GM12891 (cell line): ENCODE results near the gene GRM4.

Experiments used
- DNase-seq: peaks from one replicate; pipeline ENCODE4 v3.0.0; 2011; ENCODE audit warnings: low spot score; ENCODE audit not compliant: insufficient read length
- FAIRE-seq: peaks from 2 replicates; lab custom pipeline; 2011; peaks lifted over from hg19 to GRCh38; lab: Jason Lieb, UNC
- PAX5 ChIP-seq: IDR thresholded peaks from 2 replicates; pipeline ENCODE4 v1.6.1; 2011; ENCODE audit warnings: low read length, moderate library complexity, mild to moderate bottlenecking; ENCODE audit not compliant: insufficient read depth, severe bottlenecking
- POLR2A ChIP-seq: IDR thresholded peaks from 2 replicates; pipeline ENCODE4 v1.6.1; 2011; ENCODE audit warnings: low read depth, low read length, control low read depth
- POLR2AphosphoS5 ChIP-seq: IDR thresholded peaks from 2 replicates; pipeline ENCODE4 v1.6.1; 2011; ENCODE audit warnings: low read depth, low read length, control low read depth
- POU2F2 ChIP-seq: IDR thresholded peaks from 2 replicates; pipeline ENCODE4 v1.6.1; 2011; ENCODE audit warnings: low read depth, mild to moderate bottlenecking, control low read depth, low read length, moderate library complexity
- SPI1 ChIP-seq: IDR thresholded peaks from 2 replicates; pipeline ENCODE4 v1.6.1; 2011; ENCODE audit warnings: low read depth, low read length, control low read depth
- TAF1 ChIP-seq: IDR thresholded peaks from 2 replicates; pipeline ENCODE4 v1.6.1; 2011; ENCODE audit warnings: low read depth, low read length, control low read depth

GRM4 gene

GRCh38 chr6:34004706-34005105 lies 141.2 kb downstream of the GRM4 start:
- TF ChIP-seq POU2F2 (no peak), POLR2A (no peak), SPI1 (no peak), POLR2AphosphoS5 (no peak), TAF1 (no peak), PAX5 (no peak)
- DNase-seq (no peak), FAIRE-seq (no peak)

- no peak for FAIRE-seq
- DNase-seq, result no peak
- TF ChIP-seq SPI1 (no peak), POU2F2 (no peak), POLR2AphosphoS5 (no peak), POLR2A (no peak), TAF1 (no peak)
Measured at GRCh38 chr6:34003962-34004361, 141.9 kb downstream of the GRM4 start.

- FAIRE-seq (no peak), DNase-seq (no peak)
- TF ChIP-seq POLR2A, result no peak
- no peak for TF ChIP-seq TAF1
- TF ChIP-seq SPI1, result no peak
- TF ChIP-seq POU2F2, result no peak
- TF ChIP-seq POLR2AphosphoS5, result no peak
- no peak for TF ChIP-seq PAX5
Measured at GRCh38 chr6:34001706-34002621, 143.9 kb downstream of the GRM4 start.

- FAIRE-seq, result no peak
- no peak for DNase-seq
- TF ChIP-seq TAF1 (no peak), PAX5 (no peak), POU2F2 (no peak), POLR2AphosphoS5 (no peak), SPI1 (no peak), POLR2A (no peak)
Measured at GRCh38 chr6:34000281-34000680, 145.6 kb downstream of the GRM4 start.

GRCh38 chr6:33999567-33999966 lies 146.3 kb downstream of the GRM4 start:
- TF ChIP-seq POU2F2, result no peak
- TF ChIP-seq TAF1, result no peak
- no peak for TF ChIP-seq PAX5
- no peak for TF ChIP-seq POLR2AphosphoS5
- TF ChIP-seq SPI1, result no peak
- TF ChIP-seq POLR2A, result no peak
- DNase-seq (no peak), FAIRE-seq (no peak)

GRCh38 chr6:33998660-33999059 lies 147.2 kb downstream of the GRM4 start:
- DNase-seq (no peak), FAIRE-seq (no peak)
- TF ChIP-seq POU2F2 (no peak), SPI1 (no peak), TAF1 (no peak), POLR2AphosphoS5 (no peak), POLR2A (no peak), PAX5 (no peak)

GRCh38 chr6:33997265-33997664 lies 148.6 kb downstream of the GRM4 start:
- no peak for TF ChIP-seq PAX5
- TF ChIP-seq POLR2AphosphoS5, result no peak
- TF ChIP-seq TAF1, result no peak
- DNase-seq (no peak), FAIRE-seq (no peak)

GRCh38 chr6:33996120-33996475 lies 149.8 kb downstream of the GRM4 start:
- no peak for TF ChIP-seq POU2F2
- no peak for TF ChIP-seq TAF1
- no peak for TF ChIP-seq POLR2A
- TF ChIP-seq PAX5, result no peak
- no peak for TF ChIP-seq SPI1
- TF ChIP-seq POLR2AphosphoS5, result no peak
- no peak for DNase-seq
- FAIRE-seq, result no peak

GRCh38 chr6:33995309-33996119 lies 150.4 kb downstream of the GRM4 start:
- no peak for TF ChIP-seq POLR2AphosphoS5
- no peak for TF ChIP-seq SPI1
- no peak for TF ChIP-seq PAX5
- TF ChIP-seq POLR2A, result no peak
- no peak for TF ChIP-seq TAF1
- no peak for TF ChIP-seq POU2F2
- no peak for FAIRE-seq
- no peak for DNase-seq

- no peak for FAIRE-seq
- no peak for TF ChIP-seq TAF1
- no peak for TF ChIP-seq POLR2AphosphoS5
- no peak for DNase-seq
Measured at GRCh38 chr6:33994472-33995308, 151.2 kb downstream of the GRM4 start.
